ENCODE data around the gene DYNLT2. TPM values are rescaled to one million over a fixed set of nuclear protein-coding genes. Genes with fewer than 3 reads are reported as not detected.
A peak's percentile ranks its signal among the peaks of the same experiment; 100 is the strongest.

DYNLT2 gene
- total and polyA plus RNA-seq, 2 of the 13 experiments (the other 11 are each of a cell fraction or from before 2014, with no cell fraction given): 2.1 to 4.3 TPM

- Histone ChIP-seq H3K36me3 (replicated peaks in 1 of 2; ENCODE audit: control insufficient read depth in 1 of 2, insufficient read depth in 2 of 2, low read length in 2 of 2) (no peaks in the 10 kb centered on the region), H3K9ac (ENCODE audit: insufficient read depth, low read depth, low read length) (no peak overlapping the region), H2AFZ (ENCODE audit: low read length) (no peak overlapping the region), H3K9me3 (ENCODE audit: low read length) (no peaks in the 10 kb centered on the region), H3K27ac (ENCODE audit: extremely low read length, insufficient read depth, low read length) (peak overlapping the region; percentile 7), H3K4me1 (ENCODE audit: insufficient read depth, low read length) (peaks cover 20% of the 10 kb centered on the region), H3K79me2 (ENCODE audit: insufficient read depth, low read length) (no peaks in the 10 kb centered on the region), H4K20me1 (ENCODE audit: insufficient read depth, low read length) (no peaks in the 10 kb centered on the region), H3K4me3 (replicated peaks in 1 of 3; ENCODE audit: insufficient read depth in 1 of 3, low read depth in 2 of 3, low read length in 3 of 3) (no peak overlapping the region), H3K4me2 (ENCODE audit: low read depth, low read length) (peak overlapping the region; percentile 43), H3K27me3 (ENCODE audit: control insufficient read depth in 1 of 2, insufficient read depth in 2 of 2, low read length in 2 of 2) (no peaks in the 10 kb centered on the region)
- BruUV-seq (replicated peaks): no TSS peak
- intact Hi-C loops (cut with micrococcal nuclease; ENCODE audit: unreplicated experiment) (no loop called here), in situ Hi-C loops (cut with HindIII; ENCODE audit: extremely low pct_ligation_motif_present, low pct_unique_long_range_greater_than_20kb) (no loop called here)
- FAIRE-seq (peak; percentile 85), ATAC-seq (peak; percentile 85), DNase-seq (ENCODE audit: low spot score) (peak; percentile 52)
- POLR2A ChIA-PET: interaction anchor here (0.9 to 2.5 kb wide), 3 partner anchors 9 to 79 kb away, joined by 3 to 12 read pairs (median 3); partner anchors contain the start of genes C6orf120 and WDR27
- CTCF ChIA-PET (ENCODE audit: low intra/inter-chr PET ratio, low total read pairs): no interaction called here
- 10% methylated on average over 11 of the region's 11 CpGs for WGBS (ENCODE audit: low lambda C conversion rate)
- TF ChIP-seq GMEB1 (CRISPR knock-in tag; IDR thresholded peaks at IDR 0.05; ENCODE audit: borderline replicate concordance) (peak; percentile 22; the same call in 1 of the 2 replicates), ZBTB7A (CRISPR knock-in tag; IDR thresholded peaks at IDR 0.05) (peak; percentile 52; the same call in 1 of the 2 replicates), MZF1 (CRISPR knock-in tag; IDR thresholded peaks at IDR 0.05; ENCODE audit: borderline replicate concordance) (no peak), MED1 (CRISPR knock-in tag; IDR thresholded peaks at IDR 0.05) (0 out of 2 replicates have a peak, but pooled peaks have one; percentile 12), NFIC (IDR thresholded peaks at IDR 0.05; ENCODE audit: low read length) (0 out of 2 replicates have a peak, but pooled peaks have one; percentile 25), GFI1 (CRISPR knock-in tag; IDR thresholded peaks at IDR 0.05; ENCODE audit: borderline replicate concordance) (0 out of 2 replicates have a peak, but pooled peaks have one; percentile 22), NR2F6 (IDR thresholded peaks at IDR 0.05) (no peak), NR2F6 (CRISPR knock-in tag; IDR thresholded peaks at IDR 0.05) (0 out of 2 replicates have a peak, but pooled peaks have one; percentile 6), GATAD2A (CRISPR knock-in tag; IDR thresholded peaks at IDR 0.05) (peak; percentile 15; the same call in 1 of the 2 replicates), SPEN (CRISPR knock-in tag; IDR thresholded peaks at IDR 0.05; ENCODE audit: low read depth) (0 out of 2 replicates have a peak, but pooled peaks have one; percentile 28), FOXK1 (CRISPR knock-in tag; IDR thresholded peaks at IDR 0.05; ENCODE audit: borderline replicate concordance, low read depth) (0 out of 2 replicates have a peak, but pooled peaks have one; percentile 9), FOXP1 (IDR thresholded peaks at IDR 0.05) (no peak), FOXP1 (CRISPR knock-in tag; IDR thresholded peaks at IDR 0.05) (peak; percentile 38; the same call in 1 of the 2 replicates), ZNF672 (CRISPR knock-in tag; IDR thresholded peaks at IDR 0.05) (no peak), KLF11 (CRISPR knock-in tag; IDR thresholded peaks at IDR 0.05) (no peak), ZMYM2 (CRISPR knock-in tag; IDR thresholded peaks at IDR 0.05) (0 out of 2 replicates have a peak, but pooled peaks have one; percentile 33), ZMYM4 (CRISPR knock-in tag; IDR thresholded peaks at IDR 0.05) (0 out of 2 replicates have a peak, but pooled peaks have one; percentile 36), EP300 (IDR thresholded peaks at IDR 0.05; ENCODE audit: low read depth in 2 of 2, low read length in 2 of 2) (peak in 1 of 2 experiments; percentile 9; a peak in 1 of 4 replicates), EP300 (CRISPR knock-in tag; IDR thresholded peaks at IDR 0.05; ENCODE audit: borderline replicate concordance) (no peak)
- TF ChIP-seq, protein P1, sequence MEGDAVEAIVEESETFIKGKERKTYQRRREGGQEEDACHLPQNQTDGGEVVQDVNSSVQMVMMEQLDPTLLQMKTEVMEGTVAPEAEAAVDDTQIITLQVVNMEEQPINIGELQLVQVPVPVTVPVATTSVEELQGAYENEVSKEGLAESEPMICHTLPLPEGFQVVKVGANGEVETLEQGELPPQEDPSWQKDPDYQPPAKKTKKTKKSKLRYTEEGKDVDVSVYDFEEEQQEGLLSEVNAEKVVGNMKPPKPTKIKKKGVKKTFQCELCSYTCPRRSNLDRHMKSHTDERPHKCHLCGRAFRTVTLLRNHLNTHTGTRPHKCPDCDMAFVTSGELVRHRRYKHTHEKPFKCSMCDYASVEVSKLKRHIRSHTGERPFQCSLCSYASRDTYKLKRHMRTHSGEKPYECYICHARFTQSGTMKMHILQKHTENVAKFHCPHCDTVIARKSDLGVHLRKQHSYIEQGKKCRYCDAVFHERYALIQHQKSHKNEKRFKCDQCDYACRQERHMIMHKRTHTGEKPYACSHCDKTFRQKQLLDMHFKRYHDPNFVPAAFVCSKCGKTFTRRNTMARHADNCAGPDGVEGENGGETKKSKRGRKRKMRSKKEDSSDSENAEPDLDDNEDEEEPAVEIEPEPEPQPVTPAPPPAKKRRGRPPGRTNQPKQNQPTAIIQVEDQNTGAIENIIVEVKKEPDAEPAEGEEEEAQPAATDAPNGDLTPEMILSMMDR (CRISPR knock-in tag; IDR thresholded peaks at IDR 0.05): 0 out of 2 replicates have a peak, but pooled peaks have one; percentile 2
These were observed 29.3 kb upstream of the DYNLT2 start for GRCh38 chr6:169780571-169781091.

Data from HepG2 (cell line).